Measurements from ENCODE around the gene ARFIP1. TPM values are rescaled to one million over a fixed set of nuclear protein-coding genes. Genes with fewer than 3 reads are reported as not detected.

Gene ARFIP1, protein sequence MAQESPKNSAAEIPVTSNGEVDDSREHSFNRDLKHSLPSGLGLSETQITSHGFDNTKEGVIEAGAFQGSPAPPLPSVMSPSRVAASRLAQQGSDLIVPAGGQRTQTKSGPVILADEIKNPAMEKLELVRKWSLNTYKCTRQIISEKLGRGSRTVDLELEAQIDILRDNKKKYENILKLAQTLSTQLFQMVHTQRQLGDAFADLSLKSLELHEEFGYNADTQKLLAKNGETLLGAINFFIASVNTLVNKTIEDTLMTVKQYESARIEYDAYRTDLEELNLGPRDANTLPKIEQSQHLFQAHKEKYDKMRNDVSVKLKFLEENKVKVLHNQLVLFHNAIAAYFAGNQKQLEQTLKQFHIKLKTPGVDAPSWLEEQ
- total RNA-seq: 38.3 TPM in 2 replicates

GRCh38 chr4:152779513-152780266 lies at the start of gene ARFIP1, which contains the start of gene TIGD4:
Gene ARFIP1 (plus strand): TSS chr4:152779954. CDS start chr4:152829634, 49,680 bp downstream.
Gene TIGD4 (minus strand): TSS chr4:152779730. CDS start chr4:152771004, 8,726 bp downstream.

GRCh38 chr4:152935631-152936445 lies 156.1 kb downstream of the ARFIP1 start, which contains the start of gene FHDC1:
Gene FHDC1 (plus strand): TSS chr4:152936323. CDS start chr4:152943058, 6,735 bp downstream.

Other genes starting within 250 kb of the ARFIP1 start
- 10.5 and 16.1 TPM in 2 replicates for gene FBXW7, start 243.9 kb upstream of the ARFIP1 start, total RNA-seq
- gene TMEM154, start 100.0 kb upstream of the ARFIP1 start, total RNA-seq: 18.7 and 22.2 TPM in 2 replicates
- gene TIGD4, start 224 bp upstream of the ARFIP1 start, total RNA-seq: 0.18 TPM in 1 of 2 replicates, not detected in the other
- gene FHDC1, start 156.4 kb downstream of the ARFIP1 start, total RNA-seq: under 0.01 and 0.18 TPM in 2 replicates